K562 (cell line): Measurements from ENCODE around the gene BPNT1. TPM values are rescaled to one million over a fixed set of nuclear protein-coding genes. Genes with fewer than 3 reads are reported as not detected.

Source experiments
- CREM ChIP-seq: IDR thresholded peaks from 2 replicates; pipeline ENCODE4 v1.6.1; 2014; ENCODE audit warnings: antibody characterized with exemption, low read depth
- MGA ChIP-seq: fragments of 450-650 bp; IDR thresholded peaks from 2 replicates; pipeline ENCODE4 v1.6.1; 2016; ENCODE audit warnings: mild to moderate bottlenecking, moderate library complexity
- NFXL1 ChIP-seq: fragments of 450-650 bp; formaldehyde crosslinking; IDR thresholded peaks from 2 replicates; pipeline ENCODE4 v1.4.0; 2021; ENCODE audit warnings: mild to moderate bottlenecking
- PCBP1 ChIP-seq: fragments of 200-400 bp; formaldehyde crosslinking; IDR thresholded peaks from 2 replicates; pipeline ENCODE4 v1.6.1; 2018; ENCODE audit warnings: mild to moderate bottlenecking, low read depth, low read length; ENCODE audit not compliant: poor library complexity, severe bottlenecking
- PRPF4 ChIP-seq: fragments of 200-400 bp; formaldehyde crosslinking; IDR thresholded peaks from one replicate; pipeline ENCODE4 v1.6.1; 2017; ENCODE audit warnings: low read length, low read depth, mild to moderate bottlenecking; ENCODE audit not compliant: insufficient read depth, poor library complexity, severe bottlenecking
- SREBF2 ChIP-seq: sonication (generic); formaldehyde crosslinking; IDR thresholded peaks from 2 replicates; pipeline ENCODE4 v1.4.0; 2020; ENCODE audit warnings: mild to moderate bottlenecking, missing genetic modification reagents
- TSC22D4 ChIP-seq: fragments of 450-650 bp; IDR thresholded peaks from 2 replicates; pipeline ENCODE4 v1.6.1; 2016; ENCODE audit warnings: missing genetic modification characterization, missing biosample characterization, control low read depth
- ZNF609 ChIP-seq: sonication (generic); formaldehyde crosslinking; IDR thresholded peaks from 2 replicates; pipeline ENCODE4 v1.8.1; 2023; ENCODE audit warnings: missing genetic modification reagents, mild to moderate bottlenecking, borderline replicate concordance
- ZNF79 ChIP-seq: fragments of 250-450 bp; sonication (Bioruptor Pico); IDR thresholded peaks from 2 replicates; pipeline ENCODE4 v1.4.0; 2020; ENCODE audit warnings: low read depth, mild to moderate bottlenecking, moderate library complexity
- polyA plus RNA-seq, 8 experiments: library from polyadenylated mRNA; depleted of rRNA in 4 of 8; stranded (reverse) in 5 of 8; unstranded in 3 of 8; fragments of >200 nt; fragmentation: Nextera tagmentation in 2 of 8; fragmentation: Illumina TruSeq in 1 of 8; extraction: Ambion mirVana in 2 of 8; extraction: Trizol in 1 of 8; gene quantifications; 2 replicates each; pipeline versions ENCODE4 v1.2.1 to v1.2.3, GENCODE V29; 2011 to 2014; ENCODE audit warnings: inconsistent platforms in 1 of 8, missing spikeins in 1 of 8
- total RNA-seq, 7 experiments: library from RNA; depleted of rRNA in 6 of 7; stranded (reverse); fragments of >200 nt in 6 of 7; fragmentation: Illumina TruSeq in 2 of 7; extraction: Trizol in 2 of 7; gene quantifications; 2 replicates each; pipeline versions ENCODE4 v1.2.1 to v1.2.3, GENCODE V29; 2011 to 2021; ENCODE audit warnings: low replicate concordance in 1 of 7
- TF ChIP-seq, protein P1 (sequence below): fragments of 250-450 bp; sonication (Bioruptor Pico); IDR thresholded peaks from 2 replicates; pipeline ENCODE4 v1.8.0; 2022; ENCODE audit warnings: moderate library complexity, mild to moderate bottlenecking, inconsistent platforms

Gene BPNT1
- total and polyA plus RNA-seq, 9 of the 15 experiments (the other 6 are each of a cell fraction or from before 2014, with no cell fraction given), result 30.2 to 73.8 (median 40.5) TPM

DNA sequence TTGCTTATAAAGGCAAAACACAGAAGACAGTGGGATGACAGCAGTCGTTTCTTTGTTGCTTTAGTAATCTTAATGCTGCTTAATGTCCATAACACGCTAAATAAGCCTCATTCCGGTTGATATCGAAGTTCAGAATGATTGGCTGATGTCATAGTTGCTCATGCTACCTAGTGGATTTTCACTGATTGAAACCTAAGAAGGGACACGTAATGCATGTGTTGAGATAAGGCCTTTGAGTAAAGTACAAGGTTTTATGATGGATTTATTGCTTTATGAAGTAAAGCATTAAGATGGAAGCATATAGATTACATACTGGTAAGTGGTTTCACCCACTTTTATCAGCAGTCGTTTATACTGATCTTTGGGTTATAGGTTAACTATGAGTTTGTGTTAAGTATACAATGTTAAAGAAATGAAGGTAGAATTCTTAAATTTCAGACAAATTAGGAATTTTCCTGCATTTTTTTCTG, 29.5 kb upstream of the BPNT1 start (continued):
- no peak for TF ChIP-seq MGA
- no peak for TF ChIP-seq PRPF4
- 0 out of 2 replicates have a peak, but pooled peaks have one; percentile 36 for TF ChIP-seq ZNF609 (CRISPR knock-in tag)
- TF ChIP-seq TSC22D4 (tag), result no peak
- no peak for TF ChIP-seq NFXL1 (CRISPR knock-in tag)
- no peak for TF ChIP-seq SREBF2
- no peak for TF ChIP-seq PCBP1
- TF ChIP-seq, protein P1, sequence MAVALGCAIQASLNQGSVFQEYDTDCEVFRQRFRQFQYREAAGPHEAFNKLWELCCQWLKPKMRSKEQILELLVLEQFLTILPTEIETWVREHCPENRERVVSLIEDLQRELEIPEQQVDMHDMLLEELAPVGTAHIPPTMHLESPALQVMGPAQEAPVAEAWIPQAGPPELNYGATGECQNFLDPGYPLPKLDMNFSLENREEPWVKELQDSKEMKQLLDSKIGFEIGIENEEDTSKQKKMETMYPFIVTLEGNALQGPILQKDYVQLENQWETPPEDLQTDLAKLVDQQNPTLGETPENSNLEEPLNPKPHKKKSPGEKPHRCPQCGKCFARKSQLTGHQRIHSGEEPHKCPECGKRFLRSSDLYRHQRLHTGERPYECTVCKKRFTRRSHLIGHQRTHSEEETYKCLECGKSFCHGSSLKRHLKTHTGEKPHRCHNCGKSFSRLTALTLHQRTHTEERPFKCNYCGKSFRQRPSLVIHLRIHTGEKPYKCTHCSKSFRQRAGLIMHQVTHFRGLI (CRISPR knock-in tag), result no peak
- TF ChIP-seq CREM, result peak; percentile 96
- TF ChIP-seq ZNF79, result no peak
